Keratinocyte (primary cell): ENCODE measurements around the gene OS9. TPM values are rescaled to one million over a fixed set of nuclear protein-coding genes. Genes with fewer than 3 reads are reported as not detected.

Experiments used
- DNase-seq: peaks from one replicate; pipeline ENCODE4 v3.0.0-alpha.2; 2011; ENCODE audit warnings: low read depth, missing footprints, low spot score
- FAIRE-seq: peaks from 2 replicates; lab custom pipeline; 2011; peaks lifted over from hg19 to GRCh38; lab: Jason Lieb, UNC
- H2AFZ ChIP-seq: 2 replicates; pipeline ENCODE4 v1.6.0; 2012; ENCODE audit warnings: low read length, control low read depth, inconsistent platforms; ENCODE audit not compliant: control insufficient read depth
- H3K27ac ChIP-seq: 2 replicates; pipeline ENCODE4 v1.5.1; 2011; ENCODE audit warnings: low read length; ENCODE audit not compliant: control insufficient read depth, insufficient read depth
- H3K27me3 ChIP-seq: 3 replicates; pipeline ENCODE4 v1.6.0; 2011; ENCODE audit warnings: low read length; ENCODE audit not compliant: control insufficient read depth, insufficient read depth; ENCODE audit errors: extremely low read depth
- H3K36me3 ChIP-seq, 2 experiments: 2 replicates in 1 of 2; 3 replicates in 1 of 2; pipeline ENCODE4 v1.5.1; 2011; ENCODE audit warnings: low read length in 2 of 2, mild to moderate bottlenecking in 1 of 2; ENCODE audit not compliant: control insufficient read depth in 2 of 2, insufficient read depth in 2 of 2; ENCODE audit errors: extremely low read depth in 1 of 2
- H3K4me1 ChIP-seq: 3 replicates; pipeline ENCODE4 v1.5.1; 2011; ENCODE audit warnings: low read length; ENCODE audit not compliant: control insufficient read depth, insufficient read depth; ENCODE audit errors: extremely low read depth
- H3K4me2 ChIP-seq: 3 replicates; pipeline ENCODE4 v1.6.0; 2011; ENCODE audit warnings: low read depth, low read length; ENCODE audit not compliant: control insufficient read depth, insufficient read depth; ENCODE audit errors: extremely low read depth
- H3K4me3 ChIP-seq, 3 experiments: fragments of 200-600 bp in 1 of 3; sonication (generic) in 1 of 3; 2 replicates in 2 of 3; 3 replicates in 1 of 3; pipeline ENCODE4 v1.5.1; 2011 to 2016; ENCODE audit warnings: low read length in 3 of 3, mild to moderate bottlenecking in 3 of 3, control low read depth in 2 of 3, inconsistent platforms in 1 of 3, low read depth in 1 of 3, mixed read lengths in 1 of 3, mixed run types in 1 of 3, moderate library complexity in 1 of 3; ENCODE audit not compliant: control insufficient read depth in 2 of 3, insufficient read depth in 2 of 3; ENCODE audit errors: extremely low read depth in 1 of 3
- H3K79me2 ChIP-seq: 2 replicates; pipeline ENCODE4 v1.6.0; 2012; ENCODE audit warnings: low read length; ENCODE audit not compliant: control insufficient read depth, insufficient read depth
- H3K9ac ChIP-seq: 3 replicates; pipeline ENCODE4 v1.6.0; 2011; ENCODE audit warnings: low read length; ENCODE audit not compliant: control insufficient read depth, insufficient read depth; ENCODE audit errors: extremely low read depth
- H3K9me1 ChIP-seq: 3 replicates; pipeline ENCODE4 v1.6.0; 2011; ENCODE audit warnings: low read length; ENCODE audit not compliant: control insufficient read depth, insufficient read depth; ENCODE audit errors: extremely low read depth
- H3K9me3 ChIP-seq: 2 replicates; pipeline ENCODE4 v1.5.1; 2012; ENCODE audit warnings: low read depth, low read length; ENCODE audit not compliant: control insufficient read depth
- H4K20me1 ChIP-seq: 3 replicates; pipeline ENCODE4 v1.6.0; 2011; ENCODE audit warnings: low read length; ENCODE audit not compliant: control insufficient read depth, insufficient read depth; ENCODE audit errors: extremely low read depth
- EZH2 ChIP-seq: IDR thresholded peaks from one replicate; pipeline ENCODE4 v1.6.1; 2012; ENCODE audit warnings: inconsistent platforms, mild to moderate bottlenecking, low read length, moderate library complexity
- dilution Hi-C: fragments of 300-500 bp; cut with MboI; formaldehyde crosslinking; loops from one replicate; pipeline ENCODE4 v1.7.0; 2020; ENCODE audit warnings: low sequenced_read_pairs; ENCODE audit not compliant: extremely low pct_ligation_motif_present
- polyA plus RNA-seq, 5 experiments: library from polyadenylated mRNA; depleted of rRNA in 3 of 5; stranded (reverse) in 3 of 5; stranded (forward) in 1 of 5; unstranded in 1 of 5; fragments of >200 nt; gene quantifications; 1 replicate in 1 of 5; 2 replicates in 3 of 5; 3 replicates in 1 of 5; pipeline versions ENCODE4 v1.2.1 to v1.2.3, GENCODE V29; 2011 to 2012; ENCODE audit warnings: missing spikeins in 2 of 5, low read depth in 1 of 5, low replicate concordance in 1 of 5
- TF ChIP-seq, protein P1 (sequence below), 3 experiments: IDR thresholded peaks in 1 of 3; conservative IDR thresholded peaks in 1 of 3; optimal IDR thresholded peaks in 1 of 3; 2 replicates in 2 of 3; 3 replicates in 1 of 3; pipeline versions ENCODE3 to v1.5.1; 2011; ENCODE audit warnings: low read length in 3 of 3, mild to moderate bottlenecking in 3 of 3, moderate library complexity in 2 of 3, control low read depth in 1 of 3, inconsistent platforms in 1 of 3; ENCODE audit not compliant: insufficient read depth in 2 of 3; ENCODE audit errors: extremely low read depth in 1 of 3

OS9 gene
- polyA plus RNA-seq, 1 donor (not counting 4 experiments of a cell fraction or from before 2014, with no cell fraction given), result 82.2 TPM

DNA sequence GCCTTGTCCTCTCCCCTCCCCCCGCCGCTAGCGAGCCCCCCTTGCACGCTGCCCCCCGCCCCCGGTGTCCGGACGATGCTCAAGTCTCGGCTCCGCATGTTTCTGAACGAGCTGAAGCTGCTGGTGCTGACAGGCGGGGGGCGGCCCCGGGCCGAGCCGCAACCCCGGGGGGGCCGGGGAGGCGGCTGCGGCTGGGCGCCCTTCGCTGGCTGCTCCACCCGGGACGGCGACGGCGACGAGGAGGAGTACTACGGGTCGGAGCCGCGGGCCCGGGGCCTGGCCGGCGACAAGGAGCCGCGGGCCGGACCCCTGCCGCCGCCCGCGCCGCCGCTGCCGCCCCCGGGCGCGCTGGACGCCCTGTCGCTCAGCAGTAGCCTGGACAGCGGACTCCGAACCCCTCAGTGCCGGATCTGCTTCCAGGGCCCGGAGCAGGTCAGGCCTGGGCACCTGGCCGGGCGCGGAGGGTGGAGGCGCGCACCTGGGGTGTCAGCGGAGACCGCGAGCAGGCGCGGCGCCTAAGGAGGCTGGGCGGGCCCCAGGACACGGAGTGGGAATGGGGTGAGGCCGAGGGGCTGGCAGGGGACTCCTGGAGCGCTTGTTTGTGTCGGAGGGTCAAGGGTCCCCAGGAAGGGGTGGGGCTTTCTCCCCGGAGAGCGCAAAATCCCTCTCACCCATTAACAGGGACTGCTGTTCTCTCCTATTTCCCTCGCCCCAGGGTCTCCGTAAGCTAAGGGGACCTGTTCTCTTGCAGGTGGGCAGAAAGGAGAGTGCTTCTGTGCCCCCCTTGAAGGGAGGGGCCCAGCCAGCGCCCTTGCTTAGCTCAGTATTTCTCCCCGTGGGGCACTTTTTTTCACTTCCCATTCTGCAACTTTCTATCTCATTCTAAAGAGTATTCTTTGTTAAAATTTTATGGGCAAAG lies 61.8 kb downstream of the OS9 start:
- no peak for FAIRE-seq
- Histone ChIP-seq H2AFZ (no peak overlapping the region), H3K36me3 (peaks cover 13 to 29% of the 10 kb centered on the region in 2 experiments), H3K79me2 (peaks cover 13% of the 10 kb centered on the region), H3K4me3 (peak overlapping the region; percentile 56 to 73 (median 69)), H3K4me1 (peaks cover 37% of the 10 kb centered on the region), H3K9me3 (no peaks in the 10 kb centered on the region), H3K27me3 (no peaks in the 10 kb centered on the region), H3K27ac (no peak overlapping the region), H3K4me2 (peak overlapping the region; percentile 78), H3K9ac (peak overlapping the region; percentile 58), H3K9me1 (no peaks in the 10 kb centered on the region), H4K20me1 (peaks cover 7% of the 10 kb centered on the region)
- no peak for DNase-seq
- dilution Hi-C loops, result no loop called here
- no peak for TF ChIP-seq EZH2
- TF ChIP-seq, protein P1, sequence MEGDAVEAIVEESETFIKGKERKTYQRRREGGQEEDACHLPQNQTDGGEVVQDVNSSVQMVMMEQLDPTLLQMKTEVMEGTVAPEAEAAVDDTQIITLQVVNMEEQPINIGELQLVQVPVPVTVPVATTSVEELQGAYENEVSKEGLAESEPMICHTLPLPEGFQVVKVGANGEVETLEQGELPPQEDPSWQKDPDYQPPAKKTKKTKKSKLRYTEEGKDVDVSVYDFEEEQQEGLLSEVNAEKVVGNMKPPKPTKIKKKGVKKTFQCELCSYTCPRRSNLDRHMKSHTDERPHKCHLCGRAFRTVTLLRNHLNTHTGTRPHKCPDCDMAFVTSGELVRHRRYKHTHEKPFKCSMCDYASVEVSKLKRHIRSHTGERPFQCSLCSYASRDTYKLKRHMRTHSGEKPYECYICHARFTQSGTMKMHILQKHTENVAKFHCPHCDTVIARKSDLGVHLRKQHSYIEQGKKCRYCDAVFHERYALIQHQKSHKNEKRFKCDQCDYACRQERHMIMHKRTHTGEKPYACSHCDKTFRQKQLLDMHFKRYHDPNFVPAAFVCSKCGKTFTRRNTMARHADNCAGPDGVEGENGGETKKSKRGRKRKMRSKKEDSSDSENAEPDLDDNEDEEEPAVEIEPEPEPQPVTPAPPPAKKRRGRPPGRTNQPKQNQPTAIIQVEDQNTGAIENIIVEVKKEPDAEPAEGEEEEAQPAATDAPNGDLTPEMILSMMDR (optimal IDR thresholded peaks at IDR 0.05 in 1 of 3, IDR thresholded peaks at IDR 0.05 in 1 of 3, conservative IDR thresholded peaks at IDR 0.05 in 1 of 3; ENCODE audit: extremely low read depth in 1 of 3, insufficient read depth in 2 of 3, low read length in 3 of 3), result no peak

DNA sequence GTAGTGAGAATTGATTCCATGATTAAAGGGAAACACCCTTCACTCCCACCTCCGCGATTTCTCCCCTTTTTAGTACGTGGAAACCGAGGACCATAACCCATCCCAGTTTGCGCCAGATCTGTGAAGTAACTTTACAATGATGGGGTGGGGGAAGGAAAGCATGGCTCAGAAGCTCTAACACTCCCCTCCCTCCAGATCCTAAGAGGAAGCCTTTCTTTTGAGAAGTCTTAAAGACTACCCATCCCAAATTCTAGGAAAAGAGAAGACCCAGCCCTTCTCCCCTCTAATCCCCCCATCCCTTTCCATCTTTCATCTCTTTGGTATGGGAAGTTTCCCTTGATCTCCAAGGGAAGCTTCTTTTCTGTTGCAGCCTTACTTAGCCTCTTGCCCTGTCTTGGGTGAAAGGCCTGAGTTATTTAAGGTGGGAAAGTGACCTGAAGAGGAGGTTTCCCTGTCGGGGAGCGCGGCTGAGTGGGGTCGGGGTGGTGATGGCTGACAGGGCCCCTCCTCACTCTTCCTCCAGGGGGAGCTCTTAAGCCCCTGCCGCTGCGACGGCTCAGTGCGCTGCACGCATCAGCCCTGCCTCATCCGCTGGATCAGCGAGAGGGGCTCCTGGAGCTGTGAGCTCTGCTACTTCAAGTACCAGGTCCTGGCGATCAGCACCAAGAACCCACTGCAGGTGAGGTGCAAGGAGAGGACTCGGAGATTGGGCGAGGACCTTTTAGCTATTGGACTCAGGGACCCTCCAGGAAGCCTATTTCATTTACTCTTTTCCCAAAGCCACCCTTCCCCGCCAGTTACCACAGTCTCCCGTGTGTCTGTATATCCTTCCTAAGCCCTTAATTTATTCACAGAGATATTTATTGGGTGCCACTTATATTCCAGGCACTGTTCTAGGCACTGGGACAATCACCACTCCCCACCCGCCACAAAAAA lies 62.7 kb downstream of the OS9 start:
- no peaks in the 10 kb centered on the region for H3K9me3 ChIP-seq
- peak overlapping the region; percentile 78 for H3K4me2 ChIP-seq
- DNase-seq, result no peak
- H4K20me1 ChIP-seq, result peaks cover 7% of the 10 kb centered on the region
- H3K36me3 ChIP-seq, result peaks cover 21 to 27% of the 10 kb centered on the region in 2 experiments
- H3K79me2 ChIP-seq, result peaks cover 3% of the 10 kb centered on the region
- H3K9me1 ChIP-seq, result no peaks in the 10 kb centered on the region
- no peak overlapping the region for H3K27ac ChIP-seq
- no peaks in the 10 kb centered on the region for H3K27me3 ChIP-seq
- TF ChIP-seq EZH2, result no peak
- TF ChIP-seq, protein P1 (optimal IDR thresholded peaks at IDR 0.05 in 1 of 3, IDR thresholded peaks at IDR 0.05 in 1 of 3, conservative IDR thresholded peaks at IDR 0.05 in 1 of 3; ENCODE audit: extremely low read depth in 1 of 3, insufficient read depth in 2 of 3, low read length in 3 of 3), result peak; percentile 71 to 88 (median 86)
- peak overlapping the region; percentile 56 to 73 (median 69) for H3K4me3 ChIP-seq
- dilution Hi-C loops, result no loop called here
- H2AFZ ChIP-seq, result no peak overlapping the region
- H3K9ac ChIP-seq, result peak overlapping the region; percentile 58
- H3K4me1 ChIP-seq, result peaks cover 29% of the 10 kb centered on the region
- FAIRE-seq, result no peak
